DMS114 treated with DMSO at 0.1 percent for 48 hours (cell line): ENCODE results near the gene TBX20.
"Not testable (repeated sequence)": the region's sequence is repeated elsewhere in the genome, so short reads cannot be mapped to it uniquely, and the experiment has no call there.

Experiments
- DNase-seq: peaks from one replicate; lab custom pipeline; 2025; ENCODE audit not compliant: unreplicated experiment; lab: John Stamatoyannopoulos, UW

Gene TBX20

GRCh38 chr7:35222445-35222844 lies 31.5 kb downstream of the TBX20 start:
- not testable (repeated sequence) for DNase-seq

GRCh38 chr7:35220176-35220575 lies 33.7 kb downstream of the TBX20 start:
- DNase-seq: not testable (repeated sequence)

GRCh38 chr7:35216033-35216432 lies 37.9 kb downstream of the TBX20 start:
- not testable (repeated sequence) for DNase-seq

- DNase-seq: not testable (repeated sequence)
Measured at GRCh38 chr7:35215063-35215462, 38.8 kb downstream of the TBX20 start.

GRCh38 chr7:35206924-35207323 lies 47.0 kb downstream of the TBX20 start:
- DNase-seq: not testable (repeated sequence)

- not testable (repeated sequence) for DNase-seq
Measured at GRCh38 chr7:35204850-35205249, 49.0 kb downstream of the TBX20 start.

GRCh38 chr7:35204031-35204430 lies 49.9 kb downstream of the TBX20 start:
- not testable (repeated sequence) for DNase-seq

- DNase-seq: not testable (repeated sequence)
Measured at GRCh38 chr7:35202353-35202752, 51.5 kb downstream of the TBX20 start.

- DNase-seq: not testable (repeated sequence)
Measured at GRCh38 chr7:35200170-35200569, 53.7 kb downstream of the TBX20 start.

- DNase-seq: not testable (repeated sequence)
Measured at GRCh38 chr7:35198370-35199140, 55.3 kb downstream of the TBX20 start.

GRCh38 chr7:35191571-35191970 lies 62.3 kb downstream of the TBX20 start:
- DNase-seq: not testable (repeated sequence)

GRCh38 chr7:35190146-35190773 lies 63.6 kb downstream of the TBX20 start:
- not testable (repeated sequence) for DNase-seq

- peak; percentile 24 for DNase-seq
Measured at GRCh38 chr7:35186751-35187150, 67.1 kb downstream of the TBX20 start.

- DNase-seq: peak; percentile 57
Measured at GRCh38 chr7:35185908-35186731, 67.8 kb downstream of the TBX20 start.

- DNase-seq: not testable (repeated sequence)
Measured at GRCh38 chr7:35185578-35185907, 68.4 kb downstream of the TBX20 start.

GRCh38 chr7:35184961-35185360 lies 68.9 kb downstream of the TBX20 start:
- DNase-seq: not testable (repeated sequence)

GRCh38 chr7:35183873-35184503 lies 69.9 kb downstream of the TBX20 start:
- not testable (repeated sequence) for DNase-seq

GRCh38 chr7:35180665-35181064 lies 73.2 kb downstream of the TBX20 start:
- not testable (repeated sequence) for DNase-seq

- not testable (repeated sequence) for DNase-seq
Measured at GRCh38 chr7:35173176-35173575, 80.7 kb downstream of the TBX20 start.

- not testable (repeated sequence) for DNase-seq
Measured at GRCh38 chr7:35172131-35172530, 81.8 kb downstream of the TBX20 start.

- DNase-seq: not testable (repeated sequence)
Measured at GRCh38 chr7:35167658-35168057, 86.2 kb downstream of the TBX20 start.
